Choroid plexus epithelial cell (primary cell): ENCODE data around the gene PPP1CC.

Experiments used
- DNase-seq: peaks from one replicate; pipeline ENCODE4 v3.0.0-alpha.2; 2010; ENCODE audit warnings: low read depth
- H3K4me3 ChIP-seq: 2 replicates; pipeline ENCODE4 v1.5.1; 2011; ENCODE audit warnings: low read depth, mild to moderate bottlenecking, control low read depth, low read length, moderate library complexity
- CTCF ChIP-seq: conservative IDR thresholded peaks from 2 replicates; pipeline ENCODE4 v1.5.1; 2011; ENCODE audit warnings: low read depth, mild to moderate bottlenecking, control low read depth, inconsistent platforms, low read length, moderate library complexity

Gene PPP1CC

GRCh38 chr12:110756611-110757010 lies 13.9 kb upstream of the PPP1CC start:
- no peak for TF ChIP-seq CTCF
- no peak overlapping the region for H3K4me3 ChIP-seq
- peak; percentile 11 for DNase-seq

- no peak overlapping the region for H3K4me3 ChIP-seq
- TF ChIP-seq CTCF: no peak
- DNase-seq: no peak
These were observed 11.6 kb upstream of the PPP1CC start for GRCh38 chr12:110754101-110754793.

- DNase-seq: no peak
- TF ChIP-seq CTCF: no peak
- H3K4me3 ChIP-seq: no peak overlapping the region
These were observed 8.2 kb upstream of the PPP1CC start for GRCh38 chr12:110750784-110751461.

GRCh38 chr12:110746550-110746949 lies 3.9 kb upstream of the PPP1CC start:
- no peak for DNase-seq
- H3K4me3 ChIP-seq: no peak overlapping the region
- TF ChIP-seq CTCF: no peak

- H3K4me3 ChIP-seq: no peak overlapping the region
- TF ChIP-seq CTCF: no peak
- peak; percentile 52 for DNase-seq
These were observed 3.0 kb upstream of the PPP1CC start for GRCh38 chr12:110745542-110746284.

- no peak for TF ChIP-seq CTCF
- no peak overlapping the region for H3K4me3 ChIP-seq
- DNase-seq: no peak
These were observed 2.0 kb upstream of the PPP1CC start for GRCh38 chr12:110744601-110745264.
